ENCODE results near the gene GHITM.

Gene GHITM

GRCh38 chr10:84149854-84150253 is 10.5 kb downstream of the GHITM start:
- peaks cover 66% of the 10 kb centered on the region; the same call in 1 of the 2 replicates for H3K36me3 ChIP-seq (ENCODE audit: low read length)
- H3K4me2 ChIP-seq (ENCODE audit: low read depth, low read length, poor library complexity, severe bottlenecking) = no peak overlapping the region

GRCh38 chr10:84152769-84153168 is 13.5 kb downstream of the GHITM start:
- H3K27ac ChIP-seq (ENCODE audit: low read depth, low read length) = no peak overlapping the region
- H3K9me3 ChIP-seq (ENCODE audit: insufficient read depth, low read length) = no peaks in the 10 kb centered on the region
- no peaks in the 10 kb centered on the region for H4K20me1 ChIP-seq (ENCODE audit: low read depth, low read length)
- H3K4me3 ChIP-seq (ENCODE audit: insufficient read depth, low read length, poor library complexity, severe bottlenecking) = no peak overlapping the region
- no peaks in the 10 kb centered on the region; the same call in 1 of the 2 replicates for H3K79me2 ChIP-seq (ENCODE audit: insufficient read depth, low read length)
- H3F3A ChIP-seq (ENCODE audit: insufficient read depth) = 0 out of 2 replicates have a peak, but pooled peaks cover 3% of the 10 kb centered on the region
- no peak overlapping the region for H3K4me2 ChIP-seq (ENCODE audit: low read depth, low read length, poor library complexity, severe bottlenecking)
- H3K9me2 ChIP-seq (replicated peaks; ENCODE audit: insufficient read depth, low read length) = no peaks in the 10 kb centered on the region
- H2AFZ ChIP-seq (ENCODE audit: low read depth, low read length, severe bottlenecking) = no peak overlapping the region
- TF ChIP-seq, protein P1, sequence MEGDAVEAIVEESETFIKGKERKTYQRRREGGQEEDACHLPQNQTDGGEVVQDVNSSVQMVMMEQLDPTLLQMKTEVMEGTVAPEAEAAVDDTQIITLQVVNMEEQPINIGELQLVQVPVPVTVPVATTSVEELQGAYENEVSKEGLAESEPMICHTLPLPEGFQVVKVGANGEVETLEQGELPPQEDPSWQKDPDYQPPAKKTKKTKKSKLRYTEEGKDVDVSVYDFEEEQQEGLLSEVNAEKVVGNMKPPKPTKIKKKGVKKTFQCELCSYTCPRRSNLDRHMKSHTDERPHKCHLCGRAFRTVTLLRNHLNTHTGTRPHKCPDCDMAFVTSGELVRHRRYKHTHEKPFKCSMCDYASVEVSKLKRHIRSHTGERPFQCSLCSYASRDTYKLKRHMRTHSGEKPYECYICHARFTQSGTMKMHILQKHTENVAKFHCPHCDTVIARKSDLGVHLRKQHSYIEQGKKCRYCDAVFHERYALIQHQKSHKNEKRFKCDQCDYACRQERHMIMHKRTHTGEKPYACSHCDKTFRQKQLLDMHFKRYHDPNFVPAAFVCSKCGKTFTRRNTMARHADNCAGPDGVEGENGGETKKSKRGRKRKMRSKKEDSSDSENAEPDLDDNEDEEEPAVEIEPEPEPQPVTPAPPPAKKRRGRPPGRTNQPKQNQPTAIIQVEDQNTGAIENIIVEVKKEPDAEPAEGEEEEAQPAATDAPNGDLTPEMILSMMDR (IDR thresholded peaks at IDR 0.05; ENCODE audit: insufficient read depth, low read length, poor library complexity, severe bottlenecking) = no peak
- no peaks in the 10 kb centered on the region for H3K27me3 ChIP-seq (ENCODE audit: low read length)
- no peak overlapping the region for H3K9ac ChIP-seq (ENCODE audit: low read length)
- peaks cover 44% of the 10 kb centered on the region; the same call in 1 of the 2 replicates for H3K36me3 ChIP-seq (ENCODE audit: low read length)

More at GRCh38 chr10:84149854-84150253, 10.5 kb downstream of the GHITM start:
- Histone ChIP-seq H3K27me3 (ENCODE audit: low read length) (no peaks in the 10 kb centered on the region), H3F3A (ENCODE audit: insufficient read depth) (0 out of 2 replicates have a peak, but pooled peaks cover 4% of the 10 kb centered on the region), H3K9ac (ENCODE audit: low read length) (no peak overlapping the region), H4K20me1 (ENCODE audit: low read depth, low read length) (no peaks in the 10 kb centered on the region), H3K27ac (ENCODE audit: low read depth, low read length) (no peak overlapping the region), H3K79me2 (ENCODE audit: insufficient read depth, low read length) (no peaks in the 10 kb centered on the region; the same call in 1 of the 2 replicates), H3K4me3 (ENCODE audit: insufficient read depth, low read length, poor library complexity, severe bottlenecking) (no peak overlapping the region), H2AFZ (ENCODE audit: low read depth, low read length, severe bottlenecking) (no peak overlapping the region), H3K9me2 (replicated peaks; ENCODE audit: insufficient read depth, low read length) (no peaks in the 10 kb centered on the region), H3K9me3 (ENCODE audit: insufficient read depth, low read length) (no peaks in the 10 kb centered on the region)
- TF ChIP-seq, protein P1 (IDR thresholded peaks at IDR 0.05; ENCODE audit: insufficient read depth, low read length, poor library complexity, severe bottlenecking) = no peak
- no peak for TF ChIP-seq EZH2phosphoT487 (conservative IDR thresholded peaks at IDR 0.05; ENCODE audit: low read length)

- Histone ChIP-seq H3K36me3 (ENCODE audit: low read length) (peaks cover 28% of the 10 kb centered on the region; the same call in 1 of the 2 replicates), H3K27ac (ENCODE audit: low read depth, low read length) (no peak overlapping the region), H3K4me3 (ENCODE audit: insufficient read depth, low read length, poor library complexity, severe bottlenecking) (no peak overlapping the region), H3K9me3 (ENCODE audit: insufficient read depth, low read length) (no peaks in the 10 kb centered on the region), H2AFZ (ENCODE audit: low read depth, low read length, severe bottlenecking) (no peak overlapping the region), H3F3A (ENCODE audit: insufficient read depth) (0 out of 2 replicates have a peak, but pooled peaks cover 3% of the 10 kb centered on the region), H4K20me1 (ENCODE audit: low read depth, low read length) (no peaks in the 10 kb centered on the region), H3K79me2 (ENCODE audit: insufficient read depth, low read length) (no peaks in the 10 kb centered on the region; the same call in 1 of the 2 replicates), H3K9me2 (replicated peaks; ENCODE audit: insufficient read depth, low read length) (no peaks in the 10 kb centered on the region), H3K4me2 (ENCODE audit: low read depth, low read length, poor library complexity, severe bottlenecking) (no peak overlapping the region), H3K27me3 (ENCODE audit: low read length) (no peaks in the 10 kb centered on the region), H3K9ac (ENCODE audit: low read length) (no peak overlapping the region)
- TF ChIP-seq, protein P1 (IDR thresholded peaks at IDR 0.05; ENCODE audit: insufficient read depth, low read length, poor library complexity, severe bottlenecking) = no peak
- no peak for TF ChIP-seq EZH2phosphoT487 (conservative IDR thresholded peaks at IDR 0.05; ENCODE audit: low read length)
These were observed 16.2 kb downstream of the GHITM start for GRCh38 chr10:84155521-84155920.

Data from SU-DHL-6 (cell line).